ENCODE measurements around the gene GNAT1. TPM values are rescaled to one million over a fixed set of nuclear protein-coding genes. Genes with fewer than 3 reads are reported as not detected.

GNAT1 gene
- total and polyA plus RNA-seq, 2 of the 13 experiments (the other 11 are each of a cell fraction or from before 2014, with no cell fraction given): 0.15 TPM; not detected in 1

- peak; percentile 11; the same call in 1 of the 2 replicates for TF ChIP-seq E2F2 (CRISPR knock-in tag; IDR thresholded peaks at IDR 0.05; ENCODE audit: borderline replicate concordance)
- TF ChIP-seq E2F1 (CRISPR knock-in tag; IDR thresholded peaks at IDR 0.05): no peak; the same call in 1 of the 2 replicates
- TF ChIP-seq ZFP1 (CRISPR knock-in tag; IDR thresholded peaks at IDR 0.05): 0 out of 2 replicates have a peak, but pooled peaks have one; percentile 8
- peak; percentile 74 for TF ChIP-seq DRAP1 (CRISPR knock-in tag; IDR thresholded peaks at IDR 0.05)
- TF ChIP-seq ARID4A (CRISPR knock-in tag; IDR thresholded peaks at IDR 0.05; ENCODE audit: borderline replicate concordance): peak; percentile 91
- TF ChIP-seq KLF16 (CRISPR knock-in tag; IDR thresholded peaks at IDR 0.05): peak in 1 of 2 experiments; percentile 60; a peak in 1 of 4 replicates
- TF ChIP-seq ZNF800 (CRISPR knock-in tag; IDR thresholded peaks at IDR 0.05): no peak
- TF ChIP-seq ZNF333 (CRISPR knock-in tag; IDR thresholded peaks at IDR 0.05; ENCODE audit: borderline replicate concordance): 0 out of 2 replicates have a peak, but pooled peaks have one; percentile 40
- no peak for TF ChIP-seq ZNF784 (CRISPR knock-in tag; IDR thresholded peaks at IDR 0.05; ENCODE audit: borderline replicate concordance)
- peak; percentile 91 for TF ChIP-seq ZNF296 (CRISPR knock-in tag; conservative IDR thresholded peaks at IDR 0.05)
- peak; percentile 82; the same call in 1 of the 2 replicates for TF ChIP-seq ZC3H13 (CRISPR knock-in tag; IDR thresholded peaks at IDR 0.05)
- TF ChIP-seq ZNF777 (CRISPR knock-in tag; IDR thresholded peaks at IDR 0.05): peak; percentile 28; the same call in 1 of the 2 replicates
- no peak for TF ChIP-seq HMGA1 (CRISPR knock-in tag; conservative IDR thresholded peaks at IDR 0.05)
- no peak for TF ChIP-seq LRRFIP1 (CRISPR knock-in tag; conservative IDR thresholded peaks at IDR 0.05)
- TF ChIP-seq ZNF160 (CRISPR knock-in tag; IDR thresholded peaks at IDR 0.05): 0 out of 2 replicates have a peak, but pooled peaks have one; percentile 45
These were observed 4.3 kb downstream of the GNAT1 start (continued) for GRCh38 chr3:50195501-50196252.

Data from HepG2 (cell line).